ENCODE measurements around the gene CHRNB2. TPM values are rescaled to one million over a fixed set of nuclear protein-coding genes. Genes with fewer than 3 reads are reported as not detected.

The CHRNB2 gene
- total and polyA plus RNA-seq, 2 experiments from 2014 or later = 0.70 TPM; not detected in 1

GRCh38 chr1:154624746-154625643 is 57.4 kb downstream of the CHRNB2 start:
- no peak overlapping the region for H2AFZ ChIP-seq
- H3K4me3 ChIP-seq = no peak overlapping the region
- H3K27me3 ChIP-seq = no peaks in the 10 kb centered on the region
- DNase-seq (ENCODE audit: low spot score) = no peak
- no peak for TF ChIP-seq EZH2phosphoT487 (IDR thresholded peaks at IDR 0.05; ENCODE audit: low read depth, severe bottlenecking, unreplicated experiment)
- TF ChIP-seq CTCF (IDR thresholded peaks at IDR 0.05; ENCODE audit: poor library complexity) = no peak
- TF ChIP-seq EZH2 (IDR thresholded peaks at IDR 0.05; ENCODE audit: borderline replicate concordance) = no peak
- H3K79me2 ChIP-seq = peaks cover 76% of the 10 kb centered on the region
- peaks cover 20% of the 10 kb centered on the region for H4K20me1 ChIP-seq (ENCODE audit: insufficient read depth, poor library complexity, severe bottlenecking)
- H3K4me2 ChIP-seq = no peak overlapping the region
- peaks cover 9% of the 10 kb centered on the region for H3K4me1 ChIP-seq (ENCODE audit: insufficient read depth)
- no peak overlapping the region for H3K27ac ChIP-seq
- no peaks in the 10 kb centered on the region for H3K36me3 ChIP-seq (replicated peaks; ENCODE audit: insufficient read depth, low read depth)
- no peaks in the 10 kb centered on the region for H3K9me3 ChIP-seq (ENCODE audit: low read depth)
- WGBS (ENCODE audit: low lambda C conversion rate, missing lambda C conversion rate) = 97% methylated on average over 8 of the region's 8 CpGs
- no peaks in the 10 kb centered on the region for H3K9me2 ChIP-seq (replicated peaks; ENCODE audit: insufficient read depth)

GRCh38 chr1:154626456-154627256 is 59.1 kb downstream of the CHRNB2 start:
- H3K4me3 ChIP-seq = peak overlapping the region; percentile 78
- H3K4me1 ChIP-seq (ENCODE audit: insufficient read depth) = peaks cover 9% of the 10 kb centered on the region
- peak overlapping the region; percentile 88 for H2AFZ ChIP-seq
- H3K27me3 ChIP-seq = no peaks in the 10 kb centered on the region
- no peaks in the 10 kb centered on the region for H3K9me2 ChIP-seq (replicated peaks; ENCODE audit: insufficient read depth)
- TF ChIP-seq EZH2 (IDR thresholded peaks at IDR 0.05; ENCODE audit: borderline replicate concordance) = no peak
- TF ChIP-seq CTCF (IDR thresholded peaks at IDR 0.05; ENCODE audit: poor library complexity) = no peak
- TF ChIP-seq EZH2phosphoT487 (IDR thresholded peaks at IDR 0.05; ENCODE audit: low read depth, severe bottlenecking, unreplicated experiment) = no peak
- WGBS (ENCODE audit: low lambda C conversion rate, missing lambda C conversion rate) = 23% methylated on average over 10 of the region's 10 CpGs
- H4K20me1 ChIP-seq (ENCODE audit: insufficient read depth, poor library complexity, severe bottlenecking) = peaks cover 19% of the 10 kb centered on the region
- peak overlapping the region; percentile 89 for H3K27ac ChIP-seq
- DNase-seq (ENCODE audit: low spot score) = no peak
- H3K4me2 ChIP-seq = peak overlapping the region; percentile 91
- peaks cover 59% of the 10 kb centered on the region for H3K79me2 ChIP-seq
- no peaks in the 10 kb centered on the region for H3K9me3 ChIP-seq (ENCODE audit: low read depth)
- no peaks in the 10 kb centered on the region for H3K36me3 ChIP-seq (replicated peaks; ENCODE audit: insufficient read depth, low read depth)

GRCh38 chr1:154627257-154628120 is 59.9 kb downstream of the CHRNB2 start:
- H3K27ac ChIP-seq = peak overlapping the region; percentile 89
- no peaks in the 10 kb centered on the region for H3K9me2 ChIP-seq (replicated peaks; ENCODE audit: insufficient read depth)
- H3K36me3 ChIP-seq (replicated peaks; ENCODE audit: insufficient read depth, low read depth) = no peaks in the 10 kb centered on the region
- WGBS (ENCODE audit: low lambda C conversion rate, missing lambda C conversion rate) = 1% methylated on average over 60 of the region's 70 CpGs
- H2AFZ ChIP-seq = peak overlapping the region; percentile 88
- H3K27me3 ChIP-seq = peaks cover 7% of the 10 kb centered on the region
- peak overlapping the region; percentile 78 for H3K4me3 ChIP-seq
- peak overlapping the region; percentile 91 for H3K4me2 ChIP-seq
- TF ChIP-seq EZH2 (IDR thresholded peaks at IDR 0.05; ENCODE audit: borderline replicate concordance) = no peak
- no peak for TF ChIP-seq EZH2phosphoT487 (IDR thresholded peaks at IDR 0.05; ENCODE audit: low read depth, severe bottlenecking, unreplicated experiment)
- TF ChIP-seq CTCF (IDR thresholded peaks at IDR 0.05; ENCODE audit: poor library complexity) = no peak
- H4K20me1 ChIP-seq (ENCODE audit: insufficient read depth, poor library complexity, severe bottlenecking) = peaks cover 14% of the 10 kb centered on the region
- H3K4me1 ChIP-seq (ENCODE audit: insufficient read depth) = peaks cover 9% of the 10 kb centered on the region
- DNase-seq (ENCODE audit: low spot score) = peak; percentile 92
- no peaks in the 10 kb centered on the region for H3K9me3 ChIP-seq (ENCODE audit: low read depth)
- peaks cover 51% of the 10 kb centered on the region for H3K79me2 ChIP-seq
